ENCODE data around the gene NIPSNAP2.
"Not testable (repeated sequence)": the region's sequence is repeated elsewhere in the genome, so short reads cannot be mapped to it uniquely, and the experiment has no call there.

The NIPSNAP2 gene

DNA sequence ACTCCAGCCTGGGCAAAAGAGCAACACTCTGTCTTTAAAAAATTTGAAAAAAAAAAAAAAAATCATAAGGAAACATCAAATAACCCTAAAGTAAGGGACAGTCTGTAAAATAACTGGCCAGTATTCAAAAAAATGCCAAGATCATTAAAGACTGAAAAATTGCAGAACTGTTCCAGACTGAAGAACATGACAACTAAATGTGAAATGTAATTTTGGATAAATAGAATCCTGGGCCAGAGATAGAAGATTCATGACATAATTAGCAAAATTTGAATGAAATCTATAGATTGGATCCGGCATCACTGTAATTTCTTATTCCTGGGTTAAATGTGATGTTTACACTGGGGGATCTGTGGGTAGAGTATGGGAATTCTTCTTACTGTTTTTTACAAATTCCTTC, 83.9 kb downstream of the NIPSNAP2 start:
- DNase-seq: no peak

DNA sequence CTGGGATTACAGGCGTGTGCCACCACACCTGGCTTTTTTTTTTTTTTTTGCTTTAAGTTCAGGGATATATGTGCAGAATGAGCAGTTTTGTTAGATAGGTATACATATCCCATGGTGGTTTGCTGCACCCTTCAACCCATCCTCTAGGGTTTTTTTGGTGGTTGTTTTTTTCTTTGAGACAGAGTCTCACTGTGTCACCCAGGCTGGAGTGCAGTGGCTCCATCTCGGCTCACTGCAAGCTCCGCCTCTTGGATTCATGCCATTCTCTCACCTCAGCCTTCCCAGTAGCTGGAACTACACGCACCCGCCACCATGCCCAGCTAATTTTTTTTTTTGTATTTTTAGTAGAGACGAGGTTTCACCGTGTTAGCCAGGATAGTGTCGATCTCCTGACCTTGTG, 84.4 kb downstream of the NIPSNAP2 start:
- DNase-seq: not testable (repeated sequence)

Data from activated CD4-positive, alpha-beta T cell treated with anti-CD3 and anti-CD28 coated beads, Interleukin-2, amount 50 U/mL, for 1 hour (primary cell).